Measurements from ENCODE around the gene TM9SF1.
"Not testable (repeated sequence)": the region's sequence is repeated elsewhere in the genome, so short reads cannot be mapped to it uniquely, and the experiment has no call there.

DNA sequence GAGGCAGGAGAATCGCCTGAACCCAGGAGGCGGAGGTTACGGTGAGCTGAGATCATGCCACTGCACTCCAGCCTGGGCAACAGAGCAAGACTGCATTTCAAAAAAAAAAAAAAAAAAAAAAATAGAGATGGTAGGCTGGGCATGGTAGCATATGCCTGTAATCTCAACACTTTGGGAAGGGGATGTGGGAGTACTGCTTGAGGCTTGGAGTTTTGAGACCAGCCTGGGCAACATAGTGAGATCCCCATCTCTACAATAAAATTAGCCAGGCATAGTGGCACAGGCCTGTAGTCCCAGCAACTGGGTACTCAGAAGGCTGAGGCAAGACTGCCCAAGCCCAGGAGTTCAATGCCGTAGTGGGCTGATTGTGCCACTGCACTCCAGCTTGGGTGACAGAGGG lies 27.7 kb upstream of the TM9SF1 start:
- TF ChIP-seq, protein P1, sequence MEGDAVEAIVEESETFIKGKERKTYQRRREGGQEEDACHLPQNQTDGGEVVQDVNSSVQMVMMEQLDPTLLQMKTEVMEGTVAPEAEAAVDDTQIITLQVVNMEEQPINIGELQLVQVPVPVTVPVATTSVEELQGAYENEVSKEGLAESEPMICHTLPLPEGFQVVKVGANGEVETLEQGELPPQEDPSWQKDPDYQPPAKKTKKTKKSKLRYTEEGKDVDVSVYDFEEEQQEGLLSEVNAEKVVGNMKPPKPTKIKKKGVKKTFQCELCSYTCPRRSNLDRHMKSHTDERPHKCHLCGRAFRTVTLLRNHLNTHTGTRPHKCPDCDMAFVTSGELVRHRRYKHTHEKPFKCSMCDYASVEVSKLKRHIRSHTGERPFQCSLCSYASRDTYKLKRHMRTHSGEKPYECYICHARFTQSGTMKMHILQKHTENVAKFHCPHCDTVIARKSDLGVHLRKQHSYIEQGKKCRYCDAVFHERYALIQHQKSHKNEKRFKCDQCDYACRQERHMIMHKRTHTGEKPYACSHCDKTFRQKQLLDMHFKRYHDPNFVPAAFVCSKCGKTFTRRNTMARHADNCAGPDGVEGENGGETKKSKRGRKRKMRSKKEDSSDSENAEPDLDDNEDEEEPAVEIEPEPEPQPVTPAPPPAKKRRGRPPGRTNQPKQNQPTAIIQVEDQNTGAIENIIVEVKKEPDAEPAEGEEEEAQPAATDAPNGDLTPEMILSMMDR (conservative IDR thresholded peaks at IDR 0.05 in 1 of 2, IDR thresholded peaks at IDR 0.05 in 1 of 2; ENCODE audit: extremely low read depth in 1 of 2, insufficient read depth in 1 of 2, low read depth in 1 of 2, low read length in 2 of 2), result not testable (repeated sequence)
- TF ChIP-seq EZH2 (IDR thresholded peaks at IDR 0.05; ENCODE audit: borderline replicate concordance, low read length), result not testable (repeated sequence)

Measured in mammary epithelial cell (primary cell).